Measurements from ENCODE around the gene PRKCD.
A peak's percentile ranks its signal among the peaks of the same experiment; 100 is the strongest.

Gene PRKCD

GRCh38 chr3:53160660-53161449, at the start of gene PRKCD:
Gene PRKCD, plus strand, starts transcription at chr3:53161209. Its CDS starts 17,214 bp downstream, at chr3:53178423.
- peak; percentile 39 to 95 (median 67) for DNase-seq
- intact Hi-C loops (cut with DNase I) = loop anchor here (2.0 kb wide), 1 partner anchor 30 kb away; the partner anchor contains the start of gene RFT1

GRCh38 chr3:53111822-53112221, 49.2 kb upstream of the PRKCD start:
- intact Hi-C loops (cut with DNase I) = no loop called here
- DNase-seq = no peak

GRCh38 chr3:53113293-53114010, 47.6 kb upstream of the PRKCD start:
- DNase-seq = peak in 1 of 10 donors; percentile 28
- intact Hi-C loops (cut with DNase I) = loop anchor here (1.0 kb wide), 1 partner anchor 83 kb away; no protein-coding TSS in a partner anchor

GRCh38 chr3:53114011-53114400, 47.0 kb upstream of the PRKCD start:
- peak; percentile 63 to 97 (median 87) for DNase-seq
- intact Hi-C loops (cut with DNase I) = loop anchor here (1.0 kb wide), 1 partner anchor 82 kb away; no protein-coding TSS in a partner anchor

- no peak for DNase-seq
- intact Hi-C loops (cut with DNase I) = loop anchor here (1.0 kb wide), 1 partner anchor 82 kb away; no protein-coding TSS in a partner anchor
Observed at GRCh38 chr3:53114412-53115074, 46.5 kb upstream of the PRKCD start.

- intact Hi-C loops (cut with DNase I) = no loop called here
Observed at GRCh38 chr3:53116956-53117355, 44.1 kb upstream of the PRKCD start.

GRCh38 chr3:53120336-53120735, 40.7 kb upstream of the PRKCD start:
- no peak for DNase-seq
- intact Hi-C loops (cut with DNase I) = no loop called here

More at GRCh38 chr3:53116956-53117355, 44.1 kb upstream of the PRKCD start:
- DNase-seq = no peak

GRCh38 chr3:53122255-53122932, 38.6 kb upstream of the PRKCD start:
- no peak for DNase-seq
- intact Hi-C loops (cut with DNase I) = no loop called here

- intact Hi-C loops (cut with DNase I) = no loop called here
- no peak for DNase-seq
Observed at GRCh38 chr3:53122933-53123305, 38.1 kb upstream of the PRKCD start.

GRCh38 chr3:53123510-53123909, 37.5 kb upstream of the PRKCD start:
- intact Hi-C loops (cut with DNase I) = no loop called here
- no peak for DNase-seq

GRCh38 chr3:53123953-53124352, 37.1 kb upstream of the PRKCD start:
- DNase-seq = no peak
- intact Hi-C loops (cut with DNase I) = no loop called here

- intact Hi-C loops (cut with DNase I) = no loop called here
- DNase-seq = no peak
Observed at GRCh38 chr3:53126601-53127000, 34.4 kb upstream of the PRKCD start.

- no peak for DNase-seq
- intact Hi-C loops (cut with DNase I) = no loop called here
Observed at GRCh38 chr3:53129344-53129743, 31.7 kb upstream of the PRKCD start.

GRCh38 chr3:53130179-53131061, 30.6 kb upstream of the PRKCD start, which contains the start of gene RFT1:
Gene RFT1, minus strand, starts transcription at chr3:53130435. Its CDS starts 35 bp downstream, at chr3:53130400.
- DNase-seq = peak; percentile 93 to 99 (median 96)
- intact Hi-C loops (cut with DNase I) = loop anchor here (2.0 kb wide), 1 partner anchor 30 kb away; the partner anchor contains the start of gene PRKCD

GRCh38 chr3:53131096-53131495, 29.9 kb upstream of the PRKCD start:
- no peak for DNase-seq
- intact Hi-C loops (cut with DNase I) = loop anchor here (2.0 kb wide), 1 partner anchor 30 kb away; the partner anchor contains the start of gene PRKCD

GRCh38 chr3:53132347-53132746, 28.7 kb upstream of the PRKCD start:
- intact Hi-C loops (cut with DNase I) = no loop called here
- DNase-seq = no peak

GRCh38 chr3:53134631-53135232, 26.3 kb upstream of the PRKCD start:
- intact Hi-C loops (cut with DNase I) = loop anchor here (1.0 kb wide), 1 partner anchor 62 kb away; no protein-coding TSS in a partner anchor
- peak in 9 of 10 donors; percentile 31 to 93 (median 60) for DNase-seq

GRCh38 chr3:53137221-53137620, 23.8 kb upstream of the PRKCD start:
- intact Hi-C loops (cut with DNase I) = no loop called here
- no peak for DNase-seq

Measured in posterior cingulate gyrus (tissue), 11 donors.